HG03469 (cell line): ENCODE results near the gene SLF2.

Source experiments
- ATAC-seq: cut with Tn5 transposase; IDR thresholded peaks from one replicate; pipeline ENCODE4 v1.9.1; 2021; ENCODE audit warnings: mild to moderate bottlenecking, moderate library complexity, moderate number of reproducible peaks; ENCODE audit not compliant: unreplicated experiment

The SLF2 gene

DNA sequence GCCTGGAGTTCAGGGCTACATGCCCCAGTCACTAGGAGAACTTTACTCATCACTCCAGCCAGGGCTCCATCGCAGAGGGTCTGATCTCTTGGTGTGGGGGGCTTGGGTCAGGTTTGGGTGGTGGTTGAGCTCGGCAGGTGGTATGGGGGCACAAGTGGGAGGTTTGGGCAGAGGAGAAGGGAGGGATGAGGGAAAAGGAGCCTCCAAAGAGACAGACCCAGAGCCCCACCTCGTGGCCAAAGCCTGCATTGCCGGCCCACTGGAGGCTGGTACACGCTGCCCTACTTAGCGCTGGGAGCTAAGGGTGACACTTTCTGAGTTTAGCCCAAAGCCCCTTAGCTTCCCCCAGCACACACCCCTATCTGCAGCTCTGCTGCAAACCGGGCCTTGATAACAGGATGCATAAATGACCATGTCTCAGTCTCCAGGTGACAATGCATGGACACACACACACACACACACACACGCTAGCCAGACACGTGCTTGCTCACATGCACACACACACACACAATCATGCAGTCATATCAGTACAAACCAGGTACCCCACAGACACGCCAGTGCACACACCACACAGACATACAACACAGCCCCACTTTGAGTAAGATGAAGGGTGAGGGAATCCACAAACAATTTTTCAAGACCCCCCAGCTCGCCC, 101.6 kb downstream of the SLF2 start:
- ATAC-seq, result no peak
